AML-193 (cell line): ENCODE data around the gene FCER2.

Experiments used
- DNase-seq, 2 experiments: peaks; one replicate each; lab custom pipeline; 2025; lab: John Stamatoyannopoulos, UW

FCER2 gene

DNA sequence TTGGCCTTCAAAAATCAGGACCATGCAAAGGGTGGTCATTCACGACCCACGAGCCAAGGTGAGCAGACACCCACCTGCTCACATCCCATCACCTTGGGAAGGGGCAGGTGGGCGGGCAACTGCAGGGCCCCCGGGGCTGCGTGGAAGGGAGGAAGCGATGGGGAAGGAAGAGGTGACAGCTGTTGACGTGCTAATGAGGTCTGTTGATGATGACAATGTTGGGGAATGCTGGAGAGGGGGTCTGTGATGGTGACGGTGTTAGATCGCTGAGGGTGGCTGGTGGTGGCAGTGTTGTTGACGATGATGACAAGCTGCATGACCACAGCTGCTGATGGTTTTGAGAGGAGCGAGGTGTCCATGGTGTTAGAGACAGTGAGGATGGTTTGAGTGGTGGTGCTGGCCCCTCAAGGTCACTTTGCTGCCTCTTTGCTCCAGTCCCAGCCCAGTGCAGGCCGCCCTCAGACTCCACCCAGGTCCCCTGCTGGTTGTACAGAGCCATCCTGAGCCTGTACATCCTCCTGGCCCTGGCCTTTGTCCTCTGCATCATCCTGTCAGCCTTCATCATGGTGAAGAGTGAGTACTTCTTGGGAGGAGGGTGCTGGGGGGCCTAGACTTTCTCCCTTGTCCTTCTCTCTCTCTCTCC, 24.1 kb downstream of the FCER2 start:
- DNase-seq: no peak

DNA sequence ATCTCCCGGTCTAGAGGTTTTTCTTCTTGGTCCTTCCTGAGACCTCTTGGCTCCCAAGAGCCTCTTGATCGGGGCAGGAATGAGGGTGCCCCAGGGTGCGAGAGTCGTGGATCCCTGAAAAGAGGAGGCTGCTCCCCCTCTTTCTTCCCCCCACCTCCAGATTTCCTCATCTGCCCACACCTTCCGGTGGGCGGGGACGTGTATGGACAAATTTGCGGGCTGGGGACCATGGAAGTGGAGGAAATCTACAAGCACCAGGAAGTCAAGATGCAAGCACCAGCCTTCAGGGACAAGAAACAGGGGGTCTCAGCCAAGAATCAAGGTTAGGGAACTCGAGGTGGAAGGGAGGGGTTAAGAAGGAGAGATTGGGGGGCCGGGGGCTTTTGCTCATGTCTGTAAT, 25.1 kb downstream of the FCER2 start, which contains the start of gene MCEMP1:
MCEMP1 (plus strand) TSS at position 237 of the 400 bp plus-strand sequence; CDS start at position 268, 31 bp downstream.
- peak; percentile 67 to 68 for DNase-seq

DNA sequence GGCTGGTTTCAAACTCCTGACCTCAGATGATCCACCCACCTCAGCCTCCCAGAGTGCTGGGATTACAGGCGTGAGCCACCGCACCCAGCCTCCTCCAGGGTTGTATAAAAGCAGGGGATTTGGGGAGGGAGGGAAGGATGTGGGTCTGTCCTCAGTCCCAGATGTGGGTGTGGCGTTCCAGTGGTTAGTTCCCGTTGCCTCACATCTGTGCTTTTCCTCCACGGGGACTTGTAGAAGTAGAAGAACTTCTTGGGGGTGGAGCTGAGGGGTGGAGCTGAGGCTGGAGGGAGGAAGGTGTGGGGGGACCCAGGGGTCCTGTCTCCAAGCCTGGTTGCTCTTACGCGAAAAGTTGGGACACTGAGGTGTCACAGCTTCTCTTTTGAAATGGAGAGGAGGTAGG, 25.6 kb downstream of the FCER2 start:
- peak; percentile 42 to 66 for DNase-seq

DNA sequence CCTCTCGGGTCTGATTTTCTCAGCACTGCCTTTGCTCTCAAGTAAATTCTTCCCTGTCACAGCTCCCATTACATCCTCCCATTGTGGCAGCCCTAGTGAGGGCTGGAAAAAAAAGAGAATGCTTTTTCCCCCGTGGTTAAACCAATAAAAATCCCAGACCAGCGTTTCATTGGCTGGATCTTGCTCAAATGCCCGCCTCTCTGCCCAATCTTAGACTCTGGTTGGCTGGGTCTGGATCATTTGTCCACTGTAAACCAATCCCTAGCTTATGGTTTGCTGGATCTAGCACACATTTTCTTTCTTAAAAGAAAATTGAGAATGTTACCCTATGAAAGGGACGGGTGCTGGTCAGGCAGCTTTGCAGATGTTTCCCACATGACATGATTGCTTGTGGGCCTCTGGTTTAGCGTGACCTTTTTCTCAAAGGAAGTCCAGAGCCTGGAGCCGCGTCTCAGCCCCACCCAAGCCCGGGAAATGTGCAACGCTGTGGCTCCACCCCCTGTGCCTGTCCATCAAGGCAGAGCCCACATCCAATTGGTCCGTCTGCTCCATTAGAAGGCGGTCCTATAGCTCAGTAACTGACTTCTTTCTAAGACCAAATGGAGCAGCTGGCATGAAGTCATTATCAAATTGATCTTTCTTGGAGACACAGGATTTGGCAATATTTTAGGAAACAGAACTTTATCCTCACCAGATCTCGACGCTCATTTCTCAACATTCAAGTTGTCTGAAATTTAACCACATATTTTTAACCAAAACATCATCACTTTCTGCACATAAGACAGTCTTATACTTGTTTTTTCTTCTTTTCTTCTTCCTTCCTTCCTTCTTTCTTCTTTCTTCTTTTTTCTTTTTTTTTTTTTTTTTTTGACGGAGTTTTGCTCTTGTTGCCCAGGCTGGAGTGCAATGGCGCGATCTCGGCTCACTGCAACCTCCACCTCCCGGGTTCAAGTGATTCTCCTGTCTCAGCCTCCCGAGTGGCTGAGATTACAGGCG, 27.6 kb downstream of the FCER2 start:
- DNase-seq: peak; percentile 89 to 91

DNA sequence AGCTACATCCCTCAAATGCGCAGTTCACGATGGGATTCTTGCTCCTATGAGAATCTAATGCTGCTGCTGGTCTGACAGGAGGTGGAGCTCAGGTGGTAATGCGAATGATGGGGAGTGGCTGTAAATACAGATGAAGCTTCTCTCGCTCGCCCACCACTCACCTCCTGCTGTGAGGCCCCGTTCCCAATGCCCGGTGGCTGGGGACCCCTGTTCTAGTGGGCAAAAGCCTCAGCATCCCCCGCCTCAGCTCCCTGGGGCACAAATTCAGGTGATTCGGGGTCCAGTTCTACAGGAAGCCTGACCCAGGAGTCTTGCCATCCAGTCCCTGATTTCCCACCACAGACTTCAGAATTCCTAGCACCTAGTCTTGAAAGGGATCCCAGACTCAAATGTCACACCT, 29.4 kb downstream of the FCER2 start:
- DNase-seq: no peak

GRCh38 chr19:7670790-7671189, 31.1 kb downstream of the FCER2 start:
- DNase-seq: no peak

GRCh38 chr19:7670150-7670783, 31.7 kb downstream of the FCER2 start:
- no peak for DNase-seq

DNA sequence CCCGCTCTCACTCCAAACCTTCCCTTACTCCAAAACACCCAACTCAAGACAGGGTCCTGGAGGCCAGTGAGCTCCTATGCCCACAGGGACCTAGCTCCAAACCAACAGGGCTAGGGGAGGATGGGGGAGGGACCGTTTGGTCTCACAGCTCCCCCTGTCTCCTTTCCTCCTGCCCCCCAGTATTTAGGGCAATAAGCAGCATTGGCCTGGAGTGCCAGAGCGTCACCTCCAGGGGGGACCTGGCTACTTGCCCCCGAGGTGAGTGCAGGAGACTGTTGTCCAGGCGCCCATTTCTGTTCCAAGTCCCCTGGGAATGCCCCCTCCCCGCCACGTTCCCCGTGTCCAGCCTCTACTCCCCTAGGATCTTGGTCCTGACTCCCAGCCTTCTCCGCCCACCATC, 32.3 kb downstream of the FCER2 start:
- DNase-seq: no peak

DNA sequence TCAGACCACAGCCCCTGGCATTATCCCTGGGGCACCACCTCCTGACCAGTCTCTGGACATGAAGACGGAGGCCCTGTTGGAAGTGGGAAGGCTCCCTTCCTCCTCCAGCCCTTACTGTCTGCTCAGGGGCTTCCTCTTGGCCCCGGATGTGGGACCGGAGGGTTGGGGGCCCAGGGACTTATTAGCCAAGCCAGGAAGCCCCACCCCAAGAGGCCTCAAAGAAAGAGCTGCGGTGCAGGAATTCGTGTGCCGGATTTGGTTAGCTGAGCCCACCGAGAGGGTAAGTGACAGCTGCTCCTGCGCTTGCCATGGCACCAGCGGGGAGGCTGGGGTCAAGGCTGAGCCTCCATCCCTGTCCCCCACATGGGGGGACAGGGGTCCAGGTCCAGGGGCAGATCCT, 33.1 kb downstream of the FCER2 start, which contains the start of gene RETN:
RETN (plus strand) TSS at position 208 of the 400 bp plus-strand sequence. CDS start 278 bp downstream, outside the sequence.
- no peak for DNase-seq

- no peak for DNase-seq
Measured at GRCh38 chr19:7665076-7665475, 36.9 kb downstream of the FCER2 start.

GRCh38 chr19:7663706-7664105, 38.2 kb downstream of the FCER2 start:
- DNase-seq: no peak

DNA sequence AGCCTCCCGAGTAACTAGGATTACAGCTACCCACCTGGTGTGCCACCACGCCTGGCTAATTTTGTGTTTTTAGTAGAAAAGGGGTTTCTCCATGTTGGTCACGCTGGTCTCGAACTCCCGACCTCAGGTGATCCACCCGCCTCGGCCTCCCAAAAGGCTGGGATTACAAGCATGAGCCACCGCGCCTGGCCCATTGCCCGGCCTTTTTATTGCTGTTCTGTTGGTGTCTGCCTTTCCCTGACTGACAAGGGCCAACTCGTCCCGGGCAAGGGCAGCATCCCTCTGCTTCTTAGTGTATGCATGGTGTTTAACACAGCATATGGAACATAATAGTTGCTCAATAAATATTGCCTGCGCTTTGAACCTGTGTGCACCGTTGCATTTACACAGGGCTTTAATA, 39.3 kb downstream of the FCER2 start:
- DNase-seq: no peak

- DNase-seq: no peak
Measured at GRCh38 chr19:7661744-7662538, 40.0 kb downstream of the FCER2 start.

DNA sequence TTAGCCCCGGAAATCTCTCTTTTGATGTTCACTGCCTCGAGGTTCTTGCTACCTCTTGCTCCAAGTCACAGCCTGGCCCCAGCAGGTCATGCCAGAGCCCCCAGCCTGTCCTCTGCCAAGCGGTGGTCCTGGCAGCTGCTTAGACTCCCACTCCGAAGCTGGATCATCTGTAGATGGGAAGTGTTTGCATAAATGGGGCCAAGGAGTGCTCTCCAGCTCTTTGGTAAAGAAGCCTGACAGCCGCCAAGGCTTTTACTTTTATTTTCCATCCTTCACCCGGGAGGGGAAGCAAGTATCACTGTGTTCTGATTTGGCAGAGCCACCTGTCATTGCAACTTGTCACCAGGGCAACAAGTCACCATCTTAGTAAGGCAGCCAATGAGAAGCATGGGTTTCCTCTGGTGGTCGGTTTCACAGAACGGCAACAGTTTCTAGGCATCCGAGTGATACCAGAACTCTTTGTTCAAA, 43.7 kb downstream of the FCER2 start:
- no peak for DNase-seq

- peak; percentile 84 to 88 for DNase-seq
Measured at GRCh38 chr19:7657131-7657751, 44.7 kb downstream of the FCER2 start.

- peak; percentile 75 to 85 for DNase-seq
Measured at GRCh38 chr19:7655581-7655980, 46.4 kb downstream of the FCER2 start.

DNA sequence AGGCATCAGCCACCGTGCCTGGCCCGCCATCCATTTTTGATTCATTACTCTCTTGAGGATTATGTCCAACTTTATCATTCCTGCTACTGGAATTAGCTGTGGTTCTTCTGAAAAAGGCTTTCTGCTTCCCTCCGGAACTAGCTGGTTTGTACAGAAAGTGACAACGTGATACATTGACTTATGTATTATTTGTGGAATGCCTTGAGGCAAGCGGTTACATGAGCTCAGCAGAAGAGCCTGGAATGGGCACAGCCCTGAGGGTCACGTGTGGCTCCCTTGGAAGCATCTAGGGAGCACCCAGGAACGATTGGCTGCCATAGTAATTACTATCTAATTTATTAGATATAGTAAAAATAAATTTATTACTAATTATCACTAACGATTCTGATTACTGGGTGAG, 47.5 kb downstream of the FCER2 start:
- no peak for DNase-seq

DNA sequence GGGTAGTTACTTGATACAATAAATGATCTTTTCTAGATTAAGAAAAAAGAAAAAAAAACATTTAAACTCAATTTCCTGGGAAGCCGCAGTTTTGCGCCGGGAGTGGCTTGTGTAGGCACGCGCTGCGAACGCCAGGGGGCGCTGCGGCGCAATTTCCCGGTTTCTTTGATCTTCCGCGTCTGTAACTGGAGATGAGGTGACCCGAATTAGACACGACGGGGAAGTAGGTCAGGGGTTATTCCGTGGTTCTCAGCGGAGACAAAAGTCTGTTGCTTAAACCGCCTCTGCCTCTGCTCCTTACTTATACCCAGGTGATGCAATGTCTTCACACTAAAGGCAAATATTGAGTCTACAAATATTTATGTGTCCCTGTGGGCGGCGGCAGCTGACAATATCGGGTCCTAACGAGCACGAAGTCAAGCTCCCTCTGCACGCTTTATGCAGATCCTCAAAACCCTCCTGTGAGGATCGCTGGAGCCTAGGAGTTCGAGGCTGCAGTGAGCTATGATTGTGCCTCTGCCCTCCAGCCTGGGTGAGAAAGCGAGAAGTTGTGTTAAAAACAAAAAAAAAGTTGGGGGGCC, 49.8 kb downstream of the FCER2 start:
- peak; percentile 96 for DNase-seq

DNA sequence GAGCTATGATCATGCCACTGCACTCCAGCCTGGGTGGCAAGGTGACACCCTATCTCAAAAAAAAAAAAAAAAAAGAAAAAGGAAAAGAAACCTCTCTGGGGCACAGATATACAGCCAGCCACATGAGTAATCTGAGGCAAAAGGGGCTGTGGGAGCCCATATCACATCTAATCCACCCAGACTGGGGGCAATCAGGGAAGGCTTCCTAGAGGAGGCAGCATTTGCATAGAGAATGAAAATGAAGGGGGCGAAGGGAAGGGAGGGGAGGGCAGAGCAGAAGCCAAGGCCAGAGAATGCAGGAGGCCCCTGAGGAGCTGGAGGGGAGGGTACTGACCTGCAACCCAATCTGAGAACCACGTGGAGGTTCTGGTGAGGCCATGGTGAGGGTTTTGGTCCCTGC, 51.8 kb downstream of the FCER2 start:
- no peak for DNase-seq

- no peak for DNase-seq
Measured at GRCh38 chr19:7648265-7649014, 53.5 kb downstream of the FCER2 start.
